ENCODE data around the gene PLAAT4. TPM values are rescaled to one million over a fixed set of nuclear protein-coding genes. Genes with fewer than 3 reads are reported as not detected.

PLAAT4 gene
- total RNA-seq, 2 experiments from 2014 or later = 1.3 to 6.8 TPM

DNA sequence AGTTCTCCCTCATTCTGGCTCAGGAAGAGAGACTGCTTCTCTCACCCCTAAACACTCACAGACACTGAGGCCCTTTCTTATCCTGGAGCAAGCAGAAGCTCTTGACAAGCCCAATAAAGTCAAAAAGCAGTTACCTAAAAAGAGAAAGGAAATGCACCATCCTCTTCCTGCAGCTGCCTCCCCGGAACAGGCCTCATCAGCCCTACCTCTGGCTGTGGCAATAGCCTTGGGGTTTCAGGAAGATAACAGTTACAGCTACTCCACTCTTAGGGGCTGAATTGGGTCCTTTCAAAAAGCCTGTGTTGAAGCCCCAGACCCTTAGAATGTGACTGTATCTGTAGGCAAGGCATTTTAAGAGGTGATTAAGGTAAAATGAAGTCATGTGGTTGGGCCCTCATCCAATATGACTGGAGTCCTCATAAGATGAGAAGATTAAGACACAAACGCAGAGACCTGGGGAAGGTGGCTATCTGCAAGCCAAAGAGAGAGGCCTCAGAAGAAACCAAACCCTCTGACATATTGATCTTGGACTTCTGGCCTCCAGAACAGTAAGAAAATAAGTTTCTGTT lies 34.3 kb upstream of the PLAAT4 start:
- Histone ChIP-seq H3K9me2 (ENCODE audit: insufficient read depth, low read length) (no peaks in the 10 kb centered on the region), H4K20me1 (ENCODE audit: insufficient read depth, low read length) (no peaks in the 10 kb centered on the region), H3K4me1 (ENCODE audit: insufficient read depth, low read length, poor library complexity, severe bottlenecking) (no peaks in the 10 kb centered on the region), H3K4me2 (ENCODE audit: low read length) (no peak overlapping the region), H2AFZ (ENCODE audit: low read length) (no peak overlapping the region), H3K27ac (ENCODE audit: low read depth, low read length, poor library complexity, severe bottlenecking) (no peak overlapping the region), H3K36me3 (ENCODE audit: insufficient read depth, low read length) (no peaks in the 10 kb centered on the region), H3K79me2 (ENCODE audit: insufficient read depth, low read depth, low read length) (no peaks in the 10 kb centered on the region), H3K9me3 (ENCODE audit: low read length) (peaks cover 9% of the 10 kb centered on the region; the same call in 1 of the 2 replicates), H3K4me3 (ENCODE audit: low read depth, low read length, poor library complexity, severe bottlenecking) (no peak overlapping the region)
- no TSS peak for BruUV-seq (replicated peaks)
- ChIA-PET CTCF (ENCODE audit: unreplicated experiment) (no interaction called here), POLR2A (no interaction called here)
- intact Hi-C loops (cut with micrococcal nuclease; ENCODE audit: unreplicated experiment) = no loop called here
- TF ChIP-seq, protein P1, sequence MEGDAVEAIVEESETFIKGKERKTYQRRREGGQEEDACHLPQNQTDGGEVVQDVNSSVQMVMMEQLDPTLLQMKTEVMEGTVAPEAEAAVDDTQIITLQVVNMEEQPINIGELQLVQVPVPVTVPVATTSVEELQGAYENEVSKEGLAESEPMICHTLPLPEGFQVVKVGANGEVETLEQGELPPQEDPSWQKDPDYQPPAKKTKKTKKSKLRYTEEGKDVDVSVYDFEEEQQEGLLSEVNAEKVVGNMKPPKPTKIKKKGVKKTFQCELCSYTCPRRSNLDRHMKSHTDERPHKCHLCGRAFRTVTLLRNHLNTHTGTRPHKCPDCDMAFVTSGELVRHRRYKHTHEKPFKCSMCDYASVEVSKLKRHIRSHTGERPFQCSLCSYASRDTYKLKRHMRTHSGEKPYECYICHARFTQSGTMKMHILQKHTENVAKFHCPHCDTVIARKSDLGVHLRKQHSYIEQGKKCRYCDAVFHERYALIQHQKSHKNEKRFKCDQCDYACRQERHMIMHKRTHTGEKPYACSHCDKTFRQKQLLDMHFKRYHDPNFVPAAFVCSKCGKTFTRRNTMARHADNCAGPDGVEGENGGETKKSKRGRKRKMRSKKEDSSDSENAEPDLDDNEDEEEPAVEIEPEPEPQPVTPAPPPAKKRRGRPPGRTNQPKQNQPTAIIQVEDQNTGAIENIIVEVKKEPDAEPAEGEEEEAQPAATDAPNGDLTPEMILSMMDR (conservative IDR thresholded peaks at IDR 0.05; ENCODE audit: low read length) = no peak
- DNase-seq (ENCODE audit: low spot score) = no peak

DNA sequence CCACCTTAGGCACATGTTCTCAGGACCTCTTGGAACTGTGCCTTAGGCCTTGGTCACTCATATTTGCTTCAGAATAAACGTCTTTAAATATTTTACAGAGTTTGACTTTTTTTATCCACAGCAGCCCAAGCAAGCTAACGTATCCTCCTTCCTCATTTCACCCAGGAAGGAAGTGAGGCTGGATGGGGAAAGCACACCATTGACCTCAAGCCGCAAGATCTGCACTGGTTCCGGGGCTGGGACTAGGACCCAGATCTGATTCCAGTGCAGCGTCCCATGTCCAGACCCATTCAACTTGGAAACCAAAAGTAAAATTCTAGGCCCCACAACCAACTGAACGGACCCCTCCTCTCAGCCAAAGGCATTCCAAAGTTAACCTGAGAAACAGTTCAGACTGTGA lies 33.1 kb upstream of the PLAAT4 start:
- no peak for DNase-seq (ENCODE audit: low spot score)
- H3K4me1 ChIP-seq (ENCODE audit: insufficient read depth, low read length, poor library complexity, severe bottlenecking) = no peaks in the 10 kb centered on the region
- peaks cover 9% of the 10 kb centered on the region; the same call in 1 of the 2 replicates for H3K9me3 ChIP-seq (ENCODE audit: low read length)
- H3K4me2 ChIP-seq (ENCODE audit: low read length) = no peak overlapping the region
- no peaks in the 10 kb centered on the region for H3K36me3 ChIP-seq (ENCODE audit: insufficient read depth, low read length)
- no peak overlapping the region for H3K27ac ChIP-seq (ENCODE audit: low read depth, low read length, poor library complexity, severe bottlenecking)
- CTCF ChIA-PET (ENCODE audit: unreplicated experiment) = no interaction called here
- POLR2A ChIA-PET = no interaction called here
- H2AFZ ChIP-seq (ENCODE audit: low read length) = no peak overlapping the region
- BruUV-seq (replicated peaks) = no TSS peak
- H4K20me1 ChIP-seq (ENCODE audit: insufficient read depth, low read length) = no peaks in the 10 kb centered on the region
- H3K4me3 ChIP-seq (ENCODE audit: low read depth, low read length, poor library complexity, severe bottlenecking) = no peak overlapping the region
- H3K9me2 ChIP-seq (ENCODE audit: insufficient read depth, low read length) = no peaks in the 10 kb centered on the region
- H3K79me2 ChIP-seq (ENCODE audit: insufficient read depth, low read depth, low read length) = no peaks in the 10 kb centered on the region
- TF ChIP-seq EZH2phosphoT487 (IDR thresholded peaks at IDR 0.05; ENCODE audit: borderline replicate concordance, low read depth, low read length) = no peak
- TF ChIP-seq, protein P1 (conservative IDR thresholded peaks at IDR 0.05; ENCODE audit: low read length) = no peak
- intact Hi-C loops (cut with micrococcal nuclease; ENCODE audit: unreplicated experiment) = no loop called here

DNA sequence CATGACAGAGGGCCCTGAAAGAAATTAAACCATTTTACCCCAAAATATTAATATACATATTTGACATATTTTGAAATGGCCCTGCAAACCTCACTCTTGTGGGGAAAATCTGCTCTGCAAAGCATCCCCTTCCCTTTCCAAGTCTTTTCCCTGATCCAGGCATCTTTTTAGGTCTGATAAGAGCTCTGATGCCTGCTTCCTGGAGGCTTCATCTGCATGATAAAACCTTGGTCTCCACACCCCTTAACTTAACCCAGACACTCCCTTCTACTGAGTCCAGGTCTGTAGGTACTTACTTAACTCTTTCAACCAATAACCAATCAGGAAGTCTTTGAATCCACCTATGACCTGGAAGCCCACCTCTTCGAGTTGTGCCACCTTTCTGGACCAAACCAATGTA lies 32.6 kb upstream of the PLAAT4 start:
- Histone ChIP-seq H3K79me2 (ENCODE audit: insufficient read depth, low read depth, low read length) (no peaks in the 10 kb centered on the region), H3K36me3 (ENCODE audit: insufficient read depth, low read length) (no peaks in the 10 kb centered on the region), H3K4me3 (ENCODE audit: low read depth, low read length, poor library complexity, severe bottlenecking) (no peak overlapping the region), H3K27ac (ENCODE audit: low read depth, low read length, poor library complexity, severe bottlenecking) (no peak overlapping the region), H2AFZ (ENCODE audit: low read length) (no peak overlapping the region), H4K20me1 (ENCODE audit: insufficient read depth, low read length) (no peaks in the 10 kb centered on the region), H3K4me2 (ENCODE audit: low read length) (no peak overlapping the region), H3K9me3 (ENCODE audit: low read length) (peaks cover 9% of the 10 kb centered on the region; the same call in 1 of the 2 replicates), H3K9me2 (ENCODE audit: insufficient read depth, low read length) (no peaks in the 10 kb centered on the region), H3K4me1 (ENCODE audit: insufficient read depth, low read length, poor library complexity, severe bottlenecking) (no peaks in the 10 kb centered on the region)
- no peak for DNase-seq (ENCODE audit: low spot score)
- POLR2A ChIA-PET = no interaction called here
- no TSS peak for BruUV-seq (replicated peaks)
- intact Hi-C loops (cut with micrococcal nuclease; ENCODE audit: unreplicated experiment) = no loop called here
- CTCF ChIA-PET (ENCODE audit: unreplicated experiment) = interaction anchor here (0.5 kb wide), 1 partner anchor 557 kb away, joined by 3 read pairs; no protein-coding TSS in a partner anchor
- TF ChIP-seq EZH2phosphoT487 (IDR thresholded peaks at IDR 0.05; ENCODE audit: borderline replicate concordance, low read depth, low read length) = no peak
- TF ChIP-seq, protein P1 (conservative IDR thresholded peaks at IDR 0.05; ENCODE audit: low read length) = no peak

Measured in OCI-LY7 (cell line).